Keratinocyte (primary cell): Measurements from ENCODE around the gene TRIM77. TPM values are rescaled to one million over a fixed set of nuclear protein-coding genes. Genes with fewer than 3 reads are reported as not detected.
"Not testable (repeated sequence)": the region's sequence is repeated elsewhere in the genome, so short reads cannot be mapped to it uniquely, and the experiment has no call there.

Experiments
- DNase-seq: peaks from one replicate; pipeline ENCODE4 v3.0.0-alpha.2; 2011; ENCODE audit warnings: low read depth, missing footprints, low spot score
- FAIRE-seq: peaks from 2 replicates; lab custom pipeline; 2011; peaks lifted over from hg19 to GRCh38; lab: Jason Lieb, UNC
- H2AFZ ChIP-seq: 2 replicates; pipeline ENCODE4 v1.6.0; 2012; ENCODE audit warnings: low read length, control low read depth, inconsistent platforms; ENCODE audit not compliant: control insufficient read depth
- H3K27ac ChIP-seq: 2 replicates; pipeline ENCODE4 v1.5.1; 2011; ENCODE audit warnings: low read length; ENCODE audit not compliant: control insufficient read depth, insufficient read depth
- H3K27me3 ChIP-seq: 3 replicates; pipeline ENCODE4 v1.6.0; 2011; ENCODE audit warnings: low read length; ENCODE audit not compliant: control insufficient read depth, insufficient read depth; ENCODE audit errors: extremely low read depth
- H3K36me3 ChIP-seq, 2 experiments: 2 replicates in 1 of 2; 3 replicates in 1 of 2; pipeline ENCODE4 v1.5.1; 2011; ENCODE audit warnings: low read length in 2 of 2, mild to moderate bottlenecking in 1 of 2; ENCODE audit not compliant: control insufficient read depth in 2 of 2, insufficient read depth in 2 of 2; ENCODE audit errors: extremely low read depth in 1 of 2
- H3K4me1 ChIP-seq: 3 replicates; pipeline ENCODE4 v1.5.1; 2011; ENCODE audit warnings: low read length; ENCODE audit not compliant: control insufficient read depth, insufficient read depth; ENCODE audit errors: extremely low read depth
- H3K4me2 ChIP-seq: 3 replicates; pipeline ENCODE4 v1.6.0; 2011; ENCODE audit warnings: low read depth, low read length; ENCODE audit not compliant: control insufficient read depth, insufficient read depth; ENCODE audit errors: extremely low read depth
- H3K4me3 ChIP-seq, 3 experiments: fragments of 200-600 bp in 1 of 3; sonication (generic) in 1 of 3; 2 replicates in 2 of 3; 3 replicates in 1 of 3; pipeline ENCODE4 v1.5.1; 2011 to 2016; ENCODE audit warnings: low read length in 3 of 3, mild to moderate bottlenecking in 3 of 3, control low read depth in 2 of 3, inconsistent platforms in 1 of 3, low read depth in 1 of 3, mixed read lengths in 1 of 3, mixed run types in 1 of 3, moderate library complexity in 1 of 3; ENCODE audit not compliant: control insufficient read depth in 2 of 3, insufficient read depth in 2 of 3; ENCODE audit errors: extremely low read depth in 1 of 3
- H3K79me2 ChIP-seq: 2 replicates; pipeline ENCODE4 v1.6.0; 2012; ENCODE audit warnings: low read length; ENCODE audit not compliant: control insufficient read depth, insufficient read depth
- H3K9ac ChIP-seq: 3 replicates; pipeline ENCODE4 v1.6.0; 2011; ENCODE audit warnings: low read length; ENCODE audit not compliant: control insufficient read depth, insufficient read depth; ENCODE audit errors: extremely low read depth
- H3K9me1 ChIP-seq: 3 replicates; pipeline ENCODE4 v1.6.0; 2011; ENCODE audit warnings: low read length; ENCODE audit not compliant: control insufficient read depth, insufficient read depth; ENCODE audit errors: extremely low read depth
- H3K9me3 ChIP-seq: 2 replicates; pipeline ENCODE4 v1.5.1; 2012; ENCODE audit warnings: low read depth, low read length; ENCODE audit not compliant: control insufficient read depth
- H4K20me1 ChIP-seq: 3 replicates; pipeline ENCODE4 v1.6.0; 2011; ENCODE audit warnings: low read length; ENCODE audit not compliant: control insufficient read depth, insufficient read depth; ENCODE audit errors: extremely low read depth
- dilution Hi-C: fragments of 300-500 bp; cut with MboI; formaldehyde crosslinking; loops from one replicate; pipeline ENCODE4 v1.7.0; 2020; ENCODE audit warnings: low sequenced_read_pairs; ENCODE audit not compliant: extremely low pct_ligation_motif_present
- polyA plus RNA-seq, 5 experiments: library from polyadenylated mRNA; depleted of rRNA in 3 of 5; stranded (reverse) in 3 of 5; stranded (forward) in 1 of 5; unstranded in 1 of 5; fragments of >200 nt; gene quantifications; 1 replicate in 1 of 5; 2 replicates in 3 of 5; 3 replicates in 1 of 5; pipeline versions ENCODE4 v1.2.1 to v1.2.3, GENCODE V29; 2011 to 2012; ENCODE audit warnings: missing spikeins in 2 of 5, low read depth in 1 of 5, low replicate concordance in 1 of 5
- small RNA-seq, 3 experiments: library from RNA; depleted of rRNA; stranded (forward); fragments of <200 nt; gene quantifications; one replicate each; pipeline ENCODE3, GENCODE V24; 2012; ENCODE audit warnings: low read depth in 3 of 3, low replicate concordance in 1 of 3; ENCODE audit not compliant: insufficient read length in 3 of 3

TRIM77 gene
- polyA plus RNA-seq, 1 donor (not counting 4 experiments of a cell fraction or from before 2014, with no cell fraction given), result not detected

DNA sequence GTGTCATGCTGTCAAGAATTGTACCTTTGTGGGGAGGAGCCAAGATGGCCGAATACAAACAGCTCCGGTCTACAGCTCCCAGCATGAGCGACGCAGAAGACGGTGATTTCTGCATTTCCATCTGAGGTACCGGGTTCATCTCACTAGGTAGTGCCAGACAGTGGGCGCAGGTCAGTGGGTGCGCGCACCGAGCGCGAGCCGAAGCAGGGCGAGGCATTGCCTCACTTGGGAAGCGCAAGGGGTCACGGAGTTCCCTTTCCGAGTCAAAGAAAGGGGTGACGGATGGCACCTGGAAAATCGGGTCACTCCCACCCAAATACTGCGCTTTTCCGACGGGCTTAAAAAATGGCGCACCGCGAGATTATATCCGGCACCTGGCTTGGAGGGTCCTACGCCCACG lies 34.1 kb downstream of the TRIM77 start:
- H3K27ac ChIP-seq, FAIRE-seq, H3K4me1 ChIP-seq, H3K4me3 ChIP-seq, H2AFZ ChIP-seq, H3K4me2 ChIP-seq, H3K9me1 ChIP-seq, dilution Hi-C loops, DNase-seq, H3K27me3 ChIP-seq, H3K36me3 ChIP-seq, H3K9ac ChIP-seq, H3K79me2 ChIP-seq, H4K20me1 ChIP-seq, H3K9me3 ChIP-seq: not testable (repeated sequence)

DNA sequence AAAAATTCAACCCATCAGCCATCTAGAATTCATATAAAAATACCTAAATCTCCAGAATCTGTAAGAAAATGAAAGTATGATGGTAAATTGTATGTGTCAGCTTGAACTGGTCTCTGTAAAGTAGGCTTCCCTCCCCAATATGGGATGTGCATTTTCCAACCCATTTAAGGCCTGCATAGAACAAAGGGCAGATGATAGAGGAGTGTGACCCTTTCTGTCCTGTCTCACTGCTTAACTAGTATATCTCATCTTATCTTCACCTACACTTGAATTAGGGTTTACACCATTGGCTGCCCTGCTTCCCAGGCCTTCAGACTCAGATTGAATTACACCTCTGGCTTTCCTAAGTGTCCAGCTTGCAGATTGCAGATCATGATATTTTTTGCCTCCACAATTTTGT lies 40.7 kb downstream of the TRIM77 start:
- FAIRE-seq, DNase-seq, H4K20me1 ChIP-seq, H3K9me1 ChIP-seq, H3K9ac ChIP-seq, H3K27ac ChIP-seq, H3K79me2 ChIP-seq, H3K4me3 ChIP-seq, H3K9me3 ChIP-seq, H3K4me1 ChIP-seq, H3K27me3 ChIP-seq, dilution Hi-C loops, H2AFZ ChIP-seq, H3K36me3 ChIP-seq, H3K4me2 ChIP-seq: not testable (repeated sequence)

Small RNA genes lying within 50 kb of the gene (small RNA-seq; reads per million reads assigned to genes)
- 0 reads per million in 3 experiments for gene AP003122.3

Other genes starting within 250 kb of the TRIM77 start
- 0.05 TPM in 1 of 3 replicates, not detected in the others for gene NOX4, start 218.9 kb upstream of the TRIM77 start, polyA plus RNA-seq
- not detected in 3 replicates for gene TRIM49, start 98.3 kb downstream of the TRIM77 start, polyA plus RNA-seq
- gene TRIM64B, start 168.2 kb downstream of the TRIM77 start, polyA plus RNA-seq, result not detected in 3 replicates
- not detected in 3 replicates for gene TRIM49D1, start 211.9 kb downstream of the TRIM77 start, polyA plus RNA-seq
- gene TRIM49D2, start 213.8 kb downstream of the TRIM77 start, polyA plus RNA-seq, result not detected in 3 replicates